Measurements from ENCODE around the gene RUNX1. TPM values are rescaled to one million over a fixed set of nuclear protein-coding genes. Genes with fewer than 3 reads are reported as not detected.

RUNX1 gene
- total and polyA plus RNA-seq, 7 experiments from 2014 or later: 27.9 to 154 (median 85.1) TPM

- Mint-ChIP-seq H3K4me1 (peaks cover 58 to 91% (median 72%) of the 10 kb centered on the region in 7 donors), H3K36me3 (peaks cover 6 to 48% (median 19%) of the 10 kb centered on the region in 5 donors), H3K9me3 (peaks cover 0 to 12% (median 0%) of the 10 kb centered on the region in 11 donors), H3K4me3 (peak overlapping the region; percentile 90 to 99 (median 97)), H3K27ac (peak overlapping the region; percentile 93 to 100 (median 98)), H3K27me3 (peaks cover 0 to 3% (median 0%) of the 10 kb centered on the region in 5 donors)
- peaks cover 62 to 64% of the 10 kb centered on the region in 2 donors for H3K4me1 ChIP-seq (ENCODE audit: control insufficient read depth in 2 of 2, insufficient read depth in 2 of 2, low read length in 2 of 2)
- peaks cover 0 to 8% (median 0%) of the 10 kb centered on the region in 3 experiments for H3K36me3 ChIP-seq (ENCODE audit: control insufficient read depth in 2 of 3, insufficient read depth in 3 of 3, low read length in 3 of 3)
- ATAC-seq (no peak), DNase-seq (no peak)
- intact Hi-C loops (cut with micrococcal nuclease): loop anchor here (5.0 kb wide), 4 partner anchors 35 to 1020 kb away; partner anchors contain the start of gene RCAN1 (in 1 of the 2)
- H3K9me3 ChIP-seq (ENCODE audit: control insufficient read depth in 2 of 3, low read length in 3 of 3): no peaks in the 10 kb centered on the region
- POLR2A ChIA-PET: interaction anchor here (0.6 to 5.5 kb wide), 20 partner anchors 9 to 1097 kb away, joined by 3 to 110 read pairs (median 6); no protein-coding TSS in a partner anchor
- CTCF ChIA-PET: interaction anchor here (0.6 to 7.4 kb wide), 6 partner anchors 18 to 185 kb away, joined by 3 to 71 read pairs (median 3); no protein-coding TSS in a partner anchor
- peak overlapping the region; percentile 76 for H3K4me3 ChIP-seq (ENCODE audit: low read length)
- H3K27ac ChIP-seq (ENCODE audit: low read depth, low read length): peak overlapping the region; percentile 77
- H3K27me3 ChIP-seq (ENCODE audit: control insufficient read depth in 2 of 2, insufficient read depth in 2 of 2, low read length in 2 of 2): no peaks in the 10 kb centered on the region
Observed at GRCh38 chr21:35046880-35047229, 2.2 kb downstream of the RUNX1 start.

- ATAC-seq (no peak), DNase-seq (no peak)
- peak overlapping the region; percentile 93 to 100 (median 98) for H3K27ac Mint-ChIP-seq
- ChIA-PET POLR2A (interaction anchor here (0.8 to 5.7 kb wide), 13 partner anchors 8 to 1097 kb away, joined by 3 to 110 read pairs (median 19); no protein-coding TSS in a partner anchor), CTCF (interaction anchor here (0.9 to 7.4 kb wide), 4 partner anchors 17 to 158 kb away, joined by 3 to 71 read pairs (median 6); no protein-coding TSS in a partner anchor)
- peaks cover 63 to 64% of the 10 kb centered on the region in 2 donors for H3K4me1 ChIP-seq (ENCODE audit: control insufficient read depth in 2 of 2, insufficient read depth in 2 of 2, low read length in 2 of 2)
- peaks cover 0 to 12% (median 0%) of the 10 kb centered on the region in 11 donors for H3K9me3 Mint-ChIP-seq
- H3K27me3 Mint-ChIP-seq: peaks cover 0 to 3% (median 0%) of the 10 kb centered on the region in 5 donors
- H3K36me3 Mint-ChIP-seq: peaks cover 6 to 52% (median 24%) of the 10 kb centered on the region in 5 donors
- H3K4me3 ChIP-seq (ENCODE audit: low read length): peak overlapping the region; percentile 76
- H3K4me3 Mint-ChIP-seq: peak overlapping the region; percentile 90 to 99 (median 97)
- no peaks in the 10 kb centered on the region for H3K9me3 ChIP-seq (ENCODE audit: control insufficient read depth in 2 of 3, low read length in 3 of 3)
- peaks cover 59 to 91% (median 72%) of the 10 kb centered on the region in 7 donors for H3K4me1 Mint-ChIP-seq
- intact Hi-C loops (cut with micrococcal nuclease): loop anchor here (5.0 kb wide), 4 partner anchors 34 to 1021 kb away; partner anchors contain the start of gene RCAN1 (in 1 of the 2)
- H3K36me3 ChIP-seq (ENCODE audit: control insufficient read depth in 2 of 3, insufficient read depth in 3 of 3, low read length in 3 of 3): peaks cover 0 to 8% (median 0%) of the 10 kb centered on the region in 3 experiments
- no peaks in the 10 kb centered on the region for H3K27me3 ChIP-seq (ENCODE audit: control insufficient read depth in 2 of 2, insufficient read depth in 2 of 2, low read length in 2 of 2)
- peak overlapping the region; percentile 77 for H3K27ac ChIP-seq (ENCODE audit: low read depth, low read length)
Observed at GRCh38 chr21:35046263-35046624, 2.9 kb downstream of the RUNX1 start.

- peak overlapping the region; percentile 76 for H3K4me3 ChIP-seq (ENCODE audit: low read length)
- ChIA-PET CTCF (interaction anchor here (1.3 to 7.4 kb wide), 3 partner anchors 24 to 158 kb away, joined by 3 to 71 read pairs (median 5); no protein-coding TSS in a partner anchor), POLR2A (interaction anchor here (0.8 to 5.7 kb wide), 9 partner anchors 10 to 157 kb away, joined by 3 to 51 read pairs (median 32); no protein-coding TSS in a partner anchor)
- no peaks in the 10 kb centered on the region for H3K9me3 ChIP-seq (ENCODE audit: control insufficient read depth in 2 of 3, low read length in 3 of 3)
- peaks cover 0 to 8% (median 0%) of the 10 kb centered on the region in 3 experiments for H3K36me3 ChIP-seq (ENCODE audit: control insufficient read depth in 2 of 3, insufficient read depth in 3 of 3, low read length in 3 of 3)
- no peaks in the 10 kb centered on the region for H3K27me3 ChIP-seq (ENCODE audit: control insufficient read depth in 2 of 2, insufficient read depth in 2 of 2, low read length in 2 of 2)
- ATAC-seq (peak; percentile 55), DNase-seq (peak in 7 of 9 donors; percentile 77 to 89 (median 85))
- Mint-ChIP-seq H3K36me3 (peaks cover 6 to 55% (median 29%) of the 10 kb centered on the region in 5 donors), H3K4me1 (peaks cover 58 to 90% (median 72%) of the 10 kb centered on the region in 7 donors), H3K27ac (peak overlapping the region; percentile 93 to 100 (median 98)), H3K9me3 (peaks cover 0 to 12% (median 0%) of the 10 kb centered on the region in 11 donors), H3K27me3 (peaks cover 0 to 3% (median 0%) of the 10 kb centered on the region in 5 donors), H3K4me3 (peak overlapping the region; percentile 90 to 99 (median 97))
- peak overlapping the region; percentile 77 for H3K27ac ChIP-seq (ENCODE audit: low read depth, low read length)
- H3K4me1 ChIP-seq (ENCODE audit: control insufficient read depth in 2 of 2, insufficient read depth in 2 of 2, low read length in 2 of 2): peaks cover 63 to 65% of the 10 kb centered on the region in 2 donors
- intact Hi-C loops (cut with micrococcal nuclease): loop anchor here (1.0 to 5.0 kb wide), 8 partner anchors 8 to 1022 kb away; partner anchors contain the start of gene RCAN1 (in 1 of the 2)
Observed at GRCh38 chr21:35045542-35046262, 3.4 kb downstream of the RUNX1 start.

GRCh38 chr21:35044770-35045541 lies 4.1 kb downstream of the RUNX1 start:
- CTCF ChIA-PET: interaction anchor here (1.1 to 1.5 kb wide), 4 partner anchors 11 to 109 kb away, joined by 3 to 5 read pairs (median 3); no protein-coding TSS in a partner anchor
- Histone ChIP-seq H3K4me1 (ENCODE audit: control insufficient read depth in 2 of 2, insufficient read depth in 2 of 2, low read length in 2 of 2) (peaks cover 59 to 65% of the 10 kb centered on the region in 2 donors), H3K27me3 (ENCODE audit: control insufficient read depth in 2 of 2, insufficient read depth in 2 of 2, low read length in 2 of 2) (no peaks in the 10 kb centered on the region), H3K4me3 (ENCODE audit: low read length) (peak overlapping the region; percentile 76), H3K9me3 (ENCODE audit: control insufficient read depth in 2 of 3, low read length in 3 of 3) (no peaks in the 10 kb centered on the region), H3K36me3 (ENCODE audit: control insufficient read depth in 2 of 3, insufficient read depth in 3 of 3, low read length in 3 of 3) (peaks cover 0 to 8% (median 0%) of the 10 kb centered on the region in 3 experiments), H3K27ac (ENCODE audit: low read depth, low read length) (peak overlapping the region; percentile 77)
- intact Hi-C loops (cut with micrococcal nuclease): loop anchor here (1.0 to 5.0 kb wide), 8 partner anchors 8 to 1022 kb away; partner anchors contain the start of gene RCAN1 (in 1 of the 2)
- H3K27ac Mint-ChIP-seq: peak overlapping the region; percentile 93 to 100 (median 98)
- POLR2A ChIA-PET: interaction anchor here (0.6 to 5.7 kb wide), 14 partner anchors 9 to 182 kb away, joined by 3 to 46 read pairs (median 8); no protein-coding TSS in a partner anchor
- DNase-seq (no peak), ATAC-seq (no peak)
- H3K4me1 Mint-ChIP-seq: peaks cover 51 to 87% (median 71%) of the 10 kb centered on the region in 7 donors
- H3K27me3 Mint-ChIP-seq: peaks cover 0 to 3% (median 0%) of the 10 kb centered on the region in 5 donors
- H3K36me3 Mint-ChIP-seq: peaks cover 6 to 59% (median 33%) of the 10 kb centered on the region in 5 donors
- peaks cover 0 to 12% (median 0%) of the 10 kb centered on the region in 11 donors for H3K9me3 Mint-ChIP-seq
- peak overlapping the region; percentile 90 to 99 (median 97) for H3K4me3 Mint-ChIP-seq

- Histone ChIP-seq H3K4me1 (ENCODE audit: control insufficient read depth in 2 of 2, insufficient read depth in 2 of 2, low read length in 2 of 2) (peaks cover 55 to 65% of the 10 kb centered on the region in 2 donors), H3K27me3 (ENCODE audit: control insufficient read depth in 2 of 2, insufficient read depth in 2 of 2, low read length in 2 of 2) (no peaks in the 10 kb centered on the region), H3K36me3 (ENCODE audit: control insufficient read depth in 2 of 3, insufficient read depth in 3 of 3, low read length in 3 of 3) (peaks cover 0 to 8% (median 0%) of the 10 kb centered on the region in 3 experiments), H3K27ac (ENCODE audit: low read depth, low read length) (peak overlapping the region; percentile 77), H3K4me3 (ENCODE audit: low read length) (peak overlapping the region; percentile 76), H3K9me3 (ENCODE audit: control insufficient read depth in 2 of 3, low read length in 3 of 3) (no peaks in the 10 kb centered on the region)
- CTCF ChIA-PET: interaction anchor here (1.1 to 1.3 kb wide), 3 partner anchors 10 to 108 kb away, joined by 3 read pairs; no protein-coding TSS in a partner anchor
- POLR2A ChIA-PET: interaction anchor here (0.6 to 5.7 kb wide), 12 partner anchors 12 to 183 kb away, joined by 3 to 46 read pairs (median 6); no protein-coding TSS in a partner anchor
- Mint-ChIP-seq H3K27ac (peak overlapping the region; percentile 93 to 100 (median 98)), H3K4me3 (peak overlapping the region; percentile 79 to 99 (median 97)), H3K9me3 (peaks cover 0 to 12% (median 0%) of the 10 kb centered on the region in 11 donors), H3K36me3 (peaks cover 6 to 61% (median 35%) of the 10 kb centered on the region in 5 donors), H3K4me1 (peaks cover 43 to 86% (median 69%) of the 10 kb centered on the region in 7 donors), H3K27me3 (peaks cover 0 to 2% (median 0%) of the 10 kb centered on the region in 5 donors)
- intact Hi-C loops (cut with micrococcal nuclease): no loop called here
- DNase-seq (no peak), ATAC-seq (no peak)
Observed at GRCh38 chr21:35044128-35044527, 5.0 kb downstream of the RUNX1 start.

Data from naive thymus-derived CD4-positive, alpha-beta T cell (primary cell).